CD14-positive monocyte (primary cell): Measurements from ENCODE around the gene MAPRE2. TPM values are rescaled to one million over a fixed set of nuclear protein-coding genes. Genes with fewer than 3 reads are reported as not detected.
A peak's percentile ranks its signal among the peaks of the same experiment; 100 is the strongest.

ENCODE experiments used
- DNase-seq, 3 donors: peaks; one replicate each; pipeline ENCODE4 v3.0.0-alpha.2; 2011 to 2022
- H2AFZ ChIP-seq: 2 replicates; pipeline ENCODE4 v1.6.0; 2012; ENCODE audit warnings: mild to moderate bottlenecking, low read depth, low read length, inconsistent platforms; ENCODE audit not compliant: insufficient read depth, poor library complexity, severe bottlenecking
- H3K27ac ChIP-seq, 2 donors: 1 replicate in 1 of 2; 2 replicates in 1 of 2; pipeline ENCODE4 v1.5.1; 2012 to 2013; ENCODE audit warnings: low read length in 2 of 2, control low read depth in 1 of 2, inconsistent platforms in 1 of 2, low read depth in 1 of 2, mild to moderate bottlenecking in 1 of 2
- H3K27me3 ChIP-seq, 2 donors: one replicate each; pipeline versions ENCODE4 v1.6.0 to v1.6.1; 2011 to 2013; ENCODE audit warnings: low read length in 2 of 2; ENCODE audit not compliant: control insufficient read depth in 2 of 2, insufficient read depth in 2 of 2
- H3K36me3 ChIP-seq, 2 donors: replicated peaks in 1 of 2; 1 replicate in 1 of 2; 2 replicates in 1 of 2; pipeline versions ENCODE4 v1.5.1 to v1.6.1; 2012 to 2013; ENCODE audit warnings: low read length in 2 of 2, control low read depth in 1 of 2, inconsistent platforms in 1 of 2, mild to moderate bottlenecking in 1 of 2; ENCODE audit not compliant: insufficient read depth in 2 of 2, control insufficient read depth in 1 of 2
- H3K4me1 ChIP-seq, 2 donors: 1 replicate in 1 of 2; 2 replicates in 1 of 2; pipeline versions ENCODE4 v1.5.1 to v1.6.1; 2012 to 2013; ENCODE audit warnings: low read length in 2 of 2, control low read depth in 1 of 2, inconsistent platforms in 1 of 2, mild to moderate bottlenecking in 1 of 2, moderate library complexity in 1 of 2; ENCODE audit not compliant: insufficient read depth in 2 of 2, control insufficient read depth in 1 of 2
- H3K4me2 ChIP-seq: replicated peaks from 2 replicates; pipeline ENCODE3; 2012; ENCODE audit warnings: low read length, moderate library complexity, mild to moderate bottlenecking; ENCODE audit not compliant: poor library complexity, severe bottlenecking; ENCODE audit errors: extremely low read depth
- H3K4me3 ChIP-seq, 3 experiments: fragments of 200-600 bp in 1 of 3; sonication (generic) in 1 of 3; replicated peaks in 1 of 3; 1 replicate in 2 of 3; 2 replicates in 1 of 3; pipeline ENCODE4 v1.5.1; 2011 to 2013; ENCODE audit warnings: low read length in 3 of 3, mild to moderate bottlenecking in 3 of 3, control low read depth in 2 of 3, low read depth in 2 of 3, inconsistent platforms in 1 of 3, moderate library complexity in 1 of 3
- H3K79me2 ChIP-seq: 2 replicates; pipeline ENCODE4 v1.6.0; 2012; ENCODE audit warnings: mild to moderate bottlenecking, control low read depth, inconsistent platforms, low read length, moderate library complexity; ENCODE audit not compliant: insufficient read depth
- H3K9ac ChIP-seq: 2 replicates; pipeline ENCODE4 v1.6.0; 2017; ENCODE audit warnings: low read length, mild to moderate bottlenecking; ENCODE audit not compliant: insufficient read depth, poor library complexity, severe bottlenecking
- H3K9me3 ChIP-seq, 2 donors: replicated peaks in 1 of 2; 1 replicate in 1 of 2; 2 replicates in 1 of 2; pipeline versions ENCODE4 v1.5.1 to v1.6.1; 2012 to 2013; ENCODE audit warnings: low read length in 2 of 2, control low read depth in 1 of 2; ENCODE audit not compliant: control insufficient read depth in 1 of 2, insufficient read depth in 1 of 2
- H4K20me1 ChIP-seq: 2 replicates; pipeline ENCODE4 v1.6.0; 2012; ENCODE audit warnings: mild to moderate bottlenecking, low read length, control low read depth, moderate library complexity; ENCODE audit not compliant: insufficient read depth
- H3K27ac Mint-ChIP-seq, 7 donors: one replicate each; pipeline ENCODE4 v1.8.0; 2020; ENCODE audit warnings: mild to moderate bottlenecking in 7 of 7, mixed read lengths in 7 of 7, moderate library complexity in 6 of 7, inconsistent platforms in 2 of 7
- H3K27me3 Mint-ChIP-seq, 3 donors: one replicate each; pipeline ENCODE4 v1.8.0; 2021 to 2022; ENCODE audit warnings: low read depth in 3 of 3, mild to moderate bottlenecking in 3 of 3, mixed read lengths in 3 of 3, moderate library complexity in 3 of 3, inconsistent platforms in 1 of 3
- H3K36me3 Mint-ChIP-seq, 2 donors: one replicate each; pipeline ENCODE4 v1.8.0; 2020; ENCODE audit warnings: mixed read lengths in 2 of 2, inconsistent platforms in 1 of 2, mild to moderate bottlenecking in 1 of 2
- H3K4me1 Mint-ChIP-seq: one replicate; pipeline ENCODE4 v1.8.0; 2020; ENCODE audit warnings: mild to moderate bottlenecking, mixed read lengths
- H3K4me3 Mint-ChIP-seq, 2 donors: one replicate each; pipeline ENCODE4 v1.8.0; 2020; ENCODE audit warnings: mild to moderate bottlenecking in 2 of 2, mixed read lengths in 2 of 2, moderate library complexity in 1 of 2
- H3K9me3 Mint-ChIP-seq, 7 donors: one replicate each; pipeline ENCODE4 v1.8.0; 2020 to 2022; ENCODE audit warnings: mixed read lengths in 7 of 7, mild to moderate bottlenecking in 6 of 7, moderate library complexity in 6 of 7, inconsistent platforms in 2 of 7
- WGBS: methylation state at CpG from one replicate; pipeline ENCODE4 v1.1.5; 2013; ENCODE audit warnings: missing lambda C conversion rate; ENCODE audit not compliant: insufficient coverage; 5-methylcytosine and 5-hydroxymethylcytosine counted together
- intact Hi-C, 2 donors: fragments of 100-400 bp; cut with micrococcal nuclease; formaldehyde crosslinking; loops; one replicate each; pipeline versions ENCODE4 v1.15.0 to v1.15.1; 2023
- polyA plus RNA-seq, 3 donors: library from polyadenylated mRNA; depleted of rRNA in 1 of 3; unstranded in 2 of 3; stranded (reverse) in 1 of 3; fragments of 300-500 nt in 2 of 3; fragments of >200 nt in 1 of 3; fragmentation: Illumina TruSeq in 2 of 3; gene quantifications; 1 replicate in 2 of 3; 2 replicates in 1 of 3; pipeline ENCODE4 v1.2.3, GENCODE V29; 2012 to 2021
- TF ChIP-seq, protein P1 (sequence below): fragments of 200-600 bp; IDR thresholded peaks from one replicate; pipeline ENCODE4 v1.8.0; 2022; ENCODE audit warnings: antibody characterized with exemption, mild to moderate bottlenecking

MAPRE2 gene
- polyA plus RNA-seq, 3 donors, result 22.0 to 48.1 (median 37.1) TPM

DNA sequence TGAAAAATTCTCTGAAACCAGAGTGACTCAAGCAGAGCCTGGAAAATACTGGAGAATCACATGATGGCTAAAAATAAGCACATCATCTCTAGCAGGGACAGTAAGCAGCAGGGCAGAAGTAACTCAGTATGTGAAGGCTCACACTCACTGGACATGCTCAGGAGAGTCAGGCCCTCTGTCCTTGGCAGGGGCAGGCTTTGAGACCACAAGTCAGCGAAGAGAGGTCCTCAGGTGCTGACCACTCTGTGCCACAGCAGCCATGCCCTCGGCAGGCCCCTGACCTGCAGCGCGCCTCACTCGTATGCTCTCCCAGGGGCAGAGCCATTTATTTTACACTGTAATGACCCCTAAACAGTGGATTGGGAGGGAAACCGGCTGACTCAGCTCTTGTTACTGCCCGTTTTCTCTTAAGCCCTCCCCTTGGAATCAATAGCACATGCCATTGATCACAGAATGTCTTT is 76.8 kb downstream of the MAPRE2 start:
- no peak for DNase-seq
- intact Hi-C loops, result no loop called here
- Histone ChIP-seq H3K4me1 (peaks cover 3 to 12% of the 10 kb centered on the region in 2 donors), H2AFZ (no peak overlapping the region), H3K79me2 (no peaks in the 10 kb centered on the region), H3K27ac (no peak overlapping the region), H3K9ac (no peak overlapping the region), H3K27me3 (no peaks in the 10 kb centered on the region), H3K4me2 (no peak overlapping the region), H3K9me3 (no peaks in the 10 kb centered on the region), H3K36me3 (no peaks in the 10 kb centered on the region), H4K20me1 (peaks cover 29% of the 10 kb centered on the region), H3K4me3 (no peak overlapping the region)
- Mint-ChIP-seq H3K4me1 (peaks cover 28% of the 10 kb centered on the region), H3K4me3 (no peak overlapping the region), H3K36me3 (peaks cover 5 to 14% of the 10 kb centered on the region in 2 donors), H3K27me3 (peaks cover 0 to 3% (median 0%) of the 10 kb centered on the region in 3 donors), H3K9me3 (peaks cover 0 to 5% (median under 1%) of the 10 kb centered on the region in 7 donors), H3K27ac (no peak overlapping the region)
- 95% methylated on average over 7 of the region's 7 CpGs for WGBS
- TF ChIP-seq, protein P1, sequence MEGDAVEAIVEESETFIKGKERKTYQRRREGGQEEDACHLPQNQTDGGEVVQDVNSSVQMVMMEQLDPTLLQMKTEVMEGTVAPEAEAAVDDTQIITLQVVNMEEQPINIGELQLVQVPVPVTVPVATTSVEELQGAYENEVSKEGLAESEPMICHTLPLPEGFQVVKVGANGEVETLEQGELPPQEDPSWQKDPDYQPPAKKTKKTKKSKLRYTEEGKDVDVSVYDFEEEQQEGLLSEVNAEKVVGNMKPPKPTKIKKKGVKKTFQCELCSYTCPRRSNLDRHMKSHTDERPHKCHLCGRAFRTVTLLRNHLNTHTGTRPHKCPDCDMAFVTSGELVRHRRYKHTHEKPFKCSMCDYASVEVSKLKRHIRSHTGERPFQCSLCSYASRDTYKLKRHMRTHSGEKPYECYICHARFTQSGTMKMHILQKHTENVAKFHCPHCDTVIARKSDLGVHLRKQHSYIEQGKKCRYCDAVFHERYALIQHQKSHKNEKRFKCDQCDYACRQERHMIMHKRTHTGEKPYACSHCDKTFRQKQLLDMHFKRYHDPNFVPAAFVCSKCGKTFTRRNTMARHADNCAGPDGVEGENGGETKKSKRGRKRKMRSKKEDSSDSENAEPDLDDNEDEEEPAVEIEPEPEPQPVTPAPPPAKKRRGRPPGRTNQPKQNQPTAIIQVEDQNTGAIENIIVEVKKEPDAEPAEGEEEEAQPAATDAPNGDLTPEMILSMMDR, result no peak

DNA sequence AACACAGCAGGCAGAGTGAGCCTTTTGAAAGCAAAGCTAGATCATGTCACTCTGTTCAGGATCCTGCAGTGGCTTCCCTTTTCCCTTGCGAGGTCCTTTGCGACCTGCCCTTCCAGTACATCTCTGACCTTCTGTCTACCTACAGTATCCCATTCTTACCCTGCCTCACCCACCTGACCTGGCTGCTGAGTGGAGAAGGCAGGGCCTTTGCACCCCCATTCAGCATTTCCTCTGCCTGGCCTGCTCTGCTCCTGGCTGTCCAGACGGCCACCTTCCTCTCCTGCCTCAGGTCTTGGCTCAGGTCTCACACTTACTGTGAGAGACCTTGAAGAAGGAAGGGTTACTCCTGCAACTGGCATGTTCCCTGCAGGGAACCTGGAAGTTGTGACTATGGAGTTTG is 77.4 kb downstream of the MAPRE2 start:
- 90% methylated on average over 2 of the region's 3 CpGs for WGBS
- Mint-ChIP-seq H3K9me3 (peaks cover 1 to 10% (median 4%) of the 10 kb centered on the region in 7 donors), H3K36me3 (peaks cover 7 to 17% of the 10 kb centered on the region in 2 donors), H3K4me1 (peaks cover 24% of the 10 kb centered on the region), H3K27me3 (peaks cover 0 to 3% (median 0%) of the 10 kb centered on the region in 3 donors), H3K4me3 (no peak overlapping the region), H3K27ac (peak overlapping the region in 1 of 7 donors; percentile 23)
- no peak overlapping the region for H2AFZ ChIP-seq
- H3K9ac ChIP-seq, result no peak overlapping the region
- TF ChIP-seq, protein P1, result no peak
- H3K27me3 ChIP-seq, result no peaks in the 10 kb centered on the region
- peaks cover 1 to 5% of the 10 kb centered on the region in 2 donors for H3K9me3 ChIP-seq
- no peak for DNase-seq
- no peak overlapping the region for H3K4me2 ChIP-seq
- no peak overlapping the region for H3K4me3 ChIP-seq
- peaks cover 3 to 11% of the 10 kb centered on the region in 2 donors for H3K4me1 ChIP-seq
- H3K36me3 ChIP-seq, result no peaks in the 10 kb centered on the region
- H3K79me2 ChIP-seq, result no peaks in the 10 kb centered on the region
- H4K20me1 ChIP-seq, result peaks cover 29% of the 10 kb centered on the region
- no peak overlapping the region for H3K27ac ChIP-seq
- intact Hi-C loops, result no loop called here
